Panc1 (cell line): Measurements from ENCODE around the gene PLCL1. TPM values are rescaled to one million over a fixed set of nuclear protein-coding genes. Genes with fewer than 3 reads are reported as not detected.

Experiments used
- ATAC-seq: fragments of 200-7000 bp; cut with Tn5 transposase; 2 replicates; pipeline ENCODE4 v1.9.1; 2020; ENCODE audit warnings: mild to moderate bottlenecking, moderate library complexity
- BruUV-seq: library from RNA; stranded (reverse); fragments of 400-500 nt; replicated peaks from 2 replicates; lab custom pipeline; 2021; lab: Mats Ljungman, UMichigan
- CTCF ChIA-PET: fragments of 300-600 bp; sonication (Branson Sonifier 250); formaldehyde crosslinking; loops from one replicate; lab custom pipeline; 2022; ENCODE audit warnings: antibody characterized with exemption; lab: Charles Lee
- POLR2A ChIA-PET: fragments of 300-600 bp; sonication (Branson Sonifier 250); formaldehyde crosslinking; loops from one replicate; lab custom pipeline; 2022; ENCODE audit warnings: antibody characterized with exemption; lab: Charles Lee
- DNase-seq: peaks from one replicate; pipeline ENCODE4 v3.0.0-alpha.2; 2010; ENCODE audit warnings: low read depth, low spot score
- H3K27ac ChIP-seq: 2 replicates; pipeline ENCODE4 v1.5.1; 2011; ENCODE audit warnings: mild to moderate bottlenecking, low read length, inconsistent platforms
- H3K27me3 ChIP-seq: fragments of 200-500 bp; sonication (Bioruptor generic); 2 replicates; pipeline ENCODE4 v1.6.0; 2014; ENCODE audit warnings: low read length, inconsistent platforms; ENCODE audit not compliant: control insufficient read depth, insufficient read depth
- H3K36me3 ChIP-seq: fragments of 200-500 bp; sonication (Bioruptor generic); 2 replicates; pipeline ENCODE4 v1.5.1; 2014; ENCODE audit warnings: inconsistent platforms, mild to moderate bottlenecking, low read length, moderate library complexity; ENCODE audit not compliant: control insufficient read depth, insufficient read depth
- H3K4me1 ChIP-seq: 2 replicates; pipeline ENCODE4 v1.5.1; 2011; ENCODE audit warnings: inconsistent platforms, mild to moderate bottlenecking, low read length, moderate library complexity; ENCODE audit not compliant: control insufficient read depth, insufficient read depth
- H3K4me3 ChIP-seq, 2 experiments: 2 replicates each; pipeline ENCODE4 v1.5.1; 2011 to 2012; ENCODE audit warnings: low read depth in 2 of 2, low read length in 2 of 2, mild to moderate bottlenecking in 2 of 2, inconsistent platforms in 1 of 2, moderate library complexity in 1 of 2
- H3K9me3 ChIP-seq: fragments of 200-500 bp; sonication (Bioruptor generic); 2 replicates; pipeline ENCODE4 v1.5.1; 2014; ENCODE audit warnings: low read depth, mild to moderate bottlenecking, inconsistent platforms, low read length, moderate library complexity; ENCODE audit not compliant: control insufficient read depth, insufficient read depth
- CTCF ChIP-seq: fragments of 450-650 bp; IDR thresholded peaks from 2 replicates; pipeline ENCODE4 v1.5.1; 2017; ENCODE audit warnings: mild to moderate bottlenecking
- POLR2AphosphoS5 ChIP-seq: IDR thresholded peaks from 2 replicates; pipeline ENCODE4 v1.6.1; 2012; ENCODE audit warnings: mild to moderate bottlenecking, low read depth, low read length, moderate library complexity
- REST ChIP-seq, 2 experiments: IDR thresholded peaks; 2 replicates each; pipeline ENCODE4 v1.6.1; 2011 to 2012; ENCODE audit warnings: low read depth in 2 of 2, control low read depth in 1 of 2, low read length in 1 of 2, mild to moderate bottlenecking in 1 of 2, moderate library complexity in 1 of 2; ENCODE audit not compliant: insufficient read depth in 1 of 2
- SIN3A ChIP-seq: IDR thresholded peaks from 2 replicates; pipeline ENCODE4 v1.6.1; 2012; ENCODE audit warnings: low read depth, mild to moderate bottlenecking, low read length, moderate library complexity, borderline replicate concordance; ENCODE audit not compliant: insufficient read depth
- TCF7L2 ChIP-seq: IDR thresholded peaks from 2 replicates; pipeline ENCODE4 v1.6.1; 2011; ENCODE audit warnings: mild to moderate bottlenecking, low read depth, low read length, inconsistent platforms
- in situ Hi-C: cut with HindIII; loops from 2 replicates; pipeline ENCODE4 v1.10.0; 2016; ENCODE audit warnings: low sequenced_read_pairs, low pct_unique_long_range_greater_than_20kb
- intact Hi-C: fragments of 100-400 bp; cut with micrococcal nuclease; formaldehyde crosslinking; loops from one replicate; pipeline ENCODE4 v1.10.0; 2022; ENCODE audit not compliant: unreplicated experiment
- total RNA-seq: library from RNA; stranded (reverse); gene quantifications from one replicate; pipeline ENCODE4 v1.2.1, GENCODE V29; 2021; ENCODE audit not compliant: unreplicated experiment

PLCL1 gene
- total RNA-seq, 1 experiment from 2014 or later = not detected

- Histone ChIP-seq H3K27ac (no peak overlapping the region), H3K9me3 (no peaks in the 10 kb centered on the region), H3K4me3 (no peak overlapping the region), H3K4me1 (no peaks in the 10 kb centered on the region; the same call in 1 of the 2 replicates), H3K27me3 (peaks cover 34% of the 10 kb centered on the region), H3K36me3 (no peaks in the 10 kb centered on the region; the same call in 1 of the 2 replicates)
- TF ChIP-seq TCF7L2 (no peak), REST (IDR thresholded peaks at IDR 0.05; ENCODE audit: insufficient read depth in 1 of 2, low read depth in 2 of 2, low read length in 1 of 2) (no peak), POLR2AphosphoS5 (no peak), SIN3A (no peak), CTCF (no peak)
- no TSS peak for BruUV-seq
- CTCF ChIA-PET = interaction anchor here (0.7 kb wide), 1 partner anchor 9 kb away, joined by 4 read pairs; no protein-coding TSS in a partner anchor
- in situ Hi-C loops = no loop called here
- DNase-seq (no peak), ATAC-seq (no peak)
- intact Hi-C loops = no loop called here
- POLR2A ChIA-PET = no interaction called here
Measured at GRCh38 chr2:197799068-197799467, 5.3 kb upstream of the PLCL1 start.

GRCh38 chr2:197800091-197800490 is 4.3 kb upstream of the PLCL1 start:
- no TSS peak for BruUV-seq
- no peaks in the 10 kb centered on the region for H3K9me3 ChIP-seq
- DNase-seq = no peak
- ATAC-seq = no peak
- CTCF ChIA-PET = no interaction called here
- H3K27me3 ChIP-seq = peaks cover 35% of the 10 kb centered on the region
- no peaks in the 10 kb centered on the region; the same call in 1 of the 2 replicates for H3K4me1 ChIP-seq
- TF ChIP-seq REST (IDR thresholded peaks at IDR 0.05; ENCODE audit: insufficient read depth in 1 of 2, low read depth in 2 of 2, low read length in 1 of 2) (no peak), TCF7L2 (no peak), CTCF (no peak), SIN3A (no peak), POLR2AphosphoS5 (no peak)
- H3K4me3 ChIP-seq = no peak overlapping the region
- no peak overlapping the region for H3K27ac ChIP-seq
- no peaks in the 10 kb centered on the region; the same call in 1 of the 2 replicates for H3K36me3 ChIP-seq
- POLR2A ChIA-PET = no interaction called here
- in situ Hi-C loops = no loop called here
- intact Hi-C loops = loop anchor here (5.0 kb wide), 1 partner anchor 252 kb away; no protein-coding TSS in a partner anchor
